Neutrophil (primary cell): ENCODE data around the gene TP53BP1.

Experiments
- H3K27ac ChIP-seq: fragments of 200-600 bp; sonication (generic); 2 replicates; pipeline ENCODE4 v1.5.1; 2016; ENCODE audit warnings: mild to moderate bottlenecking, moderate library complexity
- H3K27me3 ChIP-seq: fragments of 200-600 bp; sonication (generic); 2 replicates; pipeline ENCODE4 v1.6.0; 2016; ENCODE audit warnings: mild to moderate bottlenecking
- H3K36me3 ChIP-seq: fragments of 200-600 bp; sonication (generic); 2 replicates; pipeline ENCODE4 v1.5.1; 2017
- H3K4me1 ChIP-seq, 2 experiments: fragments of 200-600 bp in 1 of 2; sonication (generic) in 1 of 2; 1 replicate in 1 of 2; 2 replicates in 1 of 2; pipeline versions ENCODE4 v1.5.1 to v1.6.1; 2013 to 2016; ENCODE audit warnings: low read depth in 1 of 2, low read length in 1 of 2, mild to moderate bottlenecking in 1 of 2, moderate library complexity in 1 of 2; ENCODE audit not compliant: control insufficient read depth in 1 of 2, insufficient read depth in 1 of 2
- H3K4me3 ChIP-seq, 2 experiments: fragments of 200-600 bp in 1 of 2; sonication (generic) in 1 of 2; 1 replicate in 1 of 2; 2 replicates in 1 of 2; pipeline ENCODE4 v1.5.1; 2013 to 2016; ENCODE audit warnings: low read depth in 1 of 2, low read length in 1 of 2, mild to moderate bottlenecking in 1 of 2, moderate library complexity in 1 of 2
- H3K9me3 ChIP-seq: fragments of 200-600 bp; sonication (generic); 2 replicates; pipeline ENCODE4 v1.5.1; 2016
- CTCF ChIP-seq: fragments of 200-600 bp; sonication (generic); IDR thresholded peaks from 2 replicates; pipeline ENCODE4 v1.5.1; 2016; ENCODE audit warnings: antibody characterized with exemption

Gene TP53BP1

DNA sequence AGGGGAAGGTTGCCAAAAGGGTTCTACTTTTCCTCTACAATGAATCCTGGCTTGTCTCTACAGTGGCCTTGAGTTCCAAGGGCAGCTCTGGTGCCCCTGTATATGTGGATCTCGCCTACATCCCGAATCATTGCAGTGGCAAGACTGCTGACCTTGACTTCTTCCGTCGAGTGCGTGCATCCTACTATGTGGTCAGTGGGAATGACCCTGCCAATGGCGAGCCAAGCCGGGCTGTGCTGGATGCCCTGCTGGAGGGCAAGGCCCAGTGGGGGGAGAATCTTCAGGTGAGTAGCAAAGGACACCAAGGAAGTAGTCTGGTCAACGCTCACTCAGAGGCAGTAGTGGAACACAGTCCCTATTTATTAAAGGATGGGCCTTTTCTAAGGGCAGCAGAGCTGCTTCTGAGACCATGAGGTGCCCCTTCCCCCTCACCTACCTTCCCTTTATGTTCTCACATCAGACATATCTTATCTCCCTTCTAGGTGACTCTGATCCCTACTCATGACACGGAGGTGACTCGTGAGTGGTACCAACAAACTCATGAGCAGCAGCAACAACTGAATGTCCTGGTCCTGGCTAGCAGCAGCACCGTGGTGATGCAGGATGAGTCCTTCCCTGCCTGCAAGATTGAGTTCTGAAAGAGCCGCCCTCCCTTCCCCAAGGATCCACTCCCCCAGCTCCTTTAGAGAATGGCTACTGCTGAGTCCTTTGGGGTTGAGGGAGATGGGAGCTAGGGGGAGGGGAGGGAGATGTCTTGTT, 36.8 kb upstream of the TP53BP1 start:
- TF ChIP-seq CTCF = no peak
- Histone ChIP-seq H3K36me3 (peaks cover 3% of the 10 kb centered on the region), H3K4me1 (no peaks in the 10 kb centered on the region), H3K9me3 (no peaks in the 10 kb centered on the region), H3K4me3 (no peak overlapping the region), H3K27me3 (no peaks in the 10 kb centered on the region), H3K27ac (no peak overlapping the region)

DNA sequence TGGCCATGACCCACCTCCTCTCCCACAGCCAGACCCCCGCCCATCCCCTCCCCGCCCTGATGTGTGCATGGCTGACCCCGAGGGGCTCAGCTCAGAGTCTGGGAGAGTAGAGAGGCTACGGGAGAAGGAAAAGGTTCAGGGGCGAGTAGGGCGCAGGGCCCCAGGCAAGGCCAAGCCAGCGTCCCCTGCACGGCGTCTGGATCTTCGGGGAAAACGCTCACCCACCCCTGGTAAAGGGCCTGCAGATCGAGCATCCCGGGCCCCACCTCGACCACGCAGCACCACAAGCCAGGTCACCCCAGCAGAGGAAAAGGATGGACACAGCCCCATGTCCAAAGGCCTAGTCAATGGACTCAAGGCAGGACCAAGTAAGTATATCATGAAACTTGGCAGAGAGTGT, 36.2 kb upstream of the TP53BP1 start:
- TF ChIP-seq CTCF = no peak
- no peaks in the 10 kb centered on the region for H3K4me1 ChIP-seq
- H3K9me3 ChIP-seq = no peaks in the 10 kb centered on the region
- H3K36me3 ChIP-seq = no peaks in the 10 kb centered on the region
- no peak overlapping the region for H3K27ac ChIP-seq
- no peak overlapping the region for H3K4me3 ChIP-seq
- no peaks in the 10 kb centered on the region for H3K27me3 ChIP-seq

DNA sequence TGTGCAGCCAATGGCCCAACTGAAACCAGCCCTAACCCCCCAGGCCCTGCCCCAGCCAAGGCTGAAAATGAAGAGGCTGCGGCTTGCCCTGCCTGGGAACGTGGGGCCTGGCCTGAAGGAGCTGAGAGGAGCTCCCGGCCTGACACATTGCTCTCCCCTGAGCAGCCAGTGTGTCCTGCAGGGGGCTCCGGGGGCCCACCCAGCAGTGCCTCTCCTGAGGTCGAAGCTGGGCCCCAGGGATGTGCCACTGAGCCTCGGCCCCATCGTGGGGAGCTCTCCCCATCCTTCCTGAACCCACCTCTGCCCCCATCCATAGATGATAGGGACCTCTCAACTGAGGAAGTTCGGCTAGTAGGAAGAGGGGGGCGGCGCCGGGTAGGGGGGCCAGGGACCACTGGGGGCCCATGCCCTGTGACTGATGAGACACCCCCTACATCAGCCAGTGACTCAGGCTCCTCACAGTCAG, 35.6 kb upstream of the TP53BP1 start:
- Histone ChIP-seq H3K9me3 (no peaks in the 10 kb centered on the region), H3K4me1 (no peaks in the 10 kb centered on the region), H3K27me3 (no peaks in the 10 kb centered on the region), H3K27ac (no peak overlapping the region), H3K4me3 (no peak overlapping the region), H3K36me3 (no peaks in the 10 kb centered on the region)
- no peak for TF ChIP-seq CTCF

DNA sequence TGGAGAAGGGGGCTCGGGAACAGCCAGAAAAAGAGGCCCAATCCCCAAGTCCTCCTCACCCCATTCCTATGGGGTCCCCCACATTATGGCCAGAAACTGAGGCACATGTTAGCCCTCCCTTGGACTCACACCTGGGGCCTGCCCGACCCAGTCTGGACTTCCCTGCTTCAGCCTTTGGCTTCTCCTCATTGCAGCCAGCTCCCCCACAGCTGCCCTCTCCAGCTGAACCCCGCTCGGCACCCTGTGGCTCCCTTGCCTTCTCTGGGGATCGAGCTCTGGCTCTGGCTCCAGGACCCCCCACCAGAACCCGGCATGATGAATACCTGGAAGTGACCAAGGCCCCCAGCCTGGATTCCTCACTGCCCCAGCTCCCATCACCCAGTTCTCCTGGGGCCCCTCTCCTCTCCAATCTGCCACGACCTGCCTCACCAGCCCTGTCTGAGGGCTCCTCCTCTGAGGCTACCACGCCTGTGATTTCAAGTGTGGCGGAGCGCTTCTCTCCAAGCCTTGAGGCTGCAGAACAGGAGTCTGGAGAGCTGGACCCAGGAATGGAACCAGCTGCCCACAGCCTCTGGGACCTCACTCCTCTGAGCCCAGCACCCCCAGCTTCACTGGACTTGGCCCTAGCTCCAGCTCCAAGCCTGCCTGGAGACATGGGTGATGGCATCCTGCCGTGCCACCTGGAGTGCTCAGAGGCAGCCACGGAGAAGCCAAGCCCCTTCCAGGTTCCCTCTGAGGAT, 35.0 kb upstream of the TP53BP1 start:
- H3K4me3 ChIP-seq = no peak overlapping the region

More for the DNA sequence above, 35.0 kb upstream of the TP53BP1 start:
- no peaks in the 10 kb centered on the region for H3K9me3 ChIP-seq
- H3K4me1 ChIP-seq = no peaks in the 10 kb centered on the region
- H3K27me3 ChIP-seq = no peaks in the 10 kb centered on the region
- H3K27ac ChIP-seq = no peak overlapping the region
- TF ChIP-seq CTCF = no peak
- H3K36me3 ChIP-seq = no peaks in the 10 kb centered on the region
